ENCODE data around the gene PREP.
"Not testable (repeated sequence)": the region's sequence is repeated elsewhere in the genome, so short reads cannot be mapped to it uniquely, and the experiment has no call there.

The PREP gene
- total RNA-seq = 39.4 to 49.6 reads per million in 2 experiments

GRCh38 chr6:105402939-105403935, at the start of gene PREP:
PREP (minus strand) TSS chr6:105403082; CDS start chr6:105402891, 191 bp downstream.
- peak; percentile 66 for DNase-seq (ENCODE audit: low read depth)

- DNase-seq (ENCODE audit: low read depth) = no peak
Observed at GRCh38 chr6:105452376-105452775, 49.5 kb upstream of the PREP start.

GRCh38 chr6:105449756-105450390, 47.0 kb upstream of the PREP start:
- DNase-seq (ENCODE audit: low read depth) = no peak

- DNase-seq (ENCODE audit: low read depth) = no peak
Observed at GRCh38 chr6:105445481-105445880, 42.6 kb upstream of the PREP start.

GRCh38 chr6:105443941-105444340, 41.1 kb upstream of the PREP start:
- DNase-seq (ENCODE audit: low read depth) = no peak

- no peak for DNase-seq (ENCODE audit: low read depth)
Observed at GRCh38 chr6:105442369-105442768, 39.5 kb upstream of the PREP start.

GRCh38 chr6:105437236-105437635, 34.4 kb upstream of the PREP start:
- no peak for DNase-seq (ENCODE audit: low read depth)

GRCh38 chr6:105433723-105434122, 30.8 kb upstream of the PREP start:
- DNase-seq (ENCODE audit: low read depth) = no peak

GRCh38 chr6:105432797-105433196, 29.9 kb upstream of the PREP start:
- no peak for DNase-seq (ENCODE audit: low read depth)

- DNase-seq (ENCODE audit: low read depth) = no peak
Observed at GRCh38 chr6:105431226-105431625, 28.3 kb upstream of the PREP start.

- DNase-seq (ENCODE audit: low read depth) = no peak
Observed at GRCh38 chr6:105430685-105431084, 27.8 kb upstream of the PREP start.

- DNase-seq (ENCODE audit: low read depth) = no peak
Observed at GRCh38 chr6:105429676-105430075, 26.8 kb upstream of the PREP start.

- DNase-seq (ENCODE audit: low read depth) = no peak
Observed at GRCh38 chr6:105428342-105428957, 25.6 kb upstream of the PREP start.

GRCh38 chr6:105424175-105424783, 21.4 kb upstream of the PREP start:
- peak; percentile 33 for DNase-seq (ENCODE audit: low read depth)

- DNase-seq (ENCODE audit: low read depth) = not testable (repeated sequence)
Observed at GRCh38 chr6:105416971-105417370, 14.1 kb upstream of the PREP start.

- no peak for DNase-seq (ENCODE audit: low read depth)
Observed at GRCh38 chr6:105409734-105410133, 6.9 kb upstream of the PREP start.

- DNase-seq (ENCODE audit: low read depth) = peak; percentile 3
Observed at GRCh38 chr6:105402090-105402938, 568 bp downstream of the PREP start.

- DNase-seq (ENCODE audit: low read depth) = no peak
Observed at GRCh38 chr6:105401247-105402089, 1.4 kb downstream of the PREP start.

- no peak for DNase-seq (ENCODE audit: low read depth)
Observed at GRCh38 chr6:105400501-105400900, 2.4 kb downstream of the PREP start.

GRCh38 chr6:105398859-105399258, 4.0 kb downstream of the PREP start:
- no peak for DNase-seq (ENCODE audit: low read depth)

Measured in T follicular helper cell (primary cell).